Activated CD4-positive, CD25-positive, alpha-beta regulatory T cell treated with anti-CD3 and anti-CD28 coated beads, Interleukin-2, amount 50 U/mL, for 24 hours (primary cell): ENCODE results near the gene IPO4.

ENCODE experiments used
- ATAC-seq, 2 donors: fragments of 150-1000 bp; cut with Tn5 transposase; one replicate each; pipeline ENCODE4 v1.10.0; 2021; ENCODE audit warnings: mild to moderate bottlenecking in 1 of 2, moderate library complexity in 1 of 2

The IPO4 gene

DNA sequence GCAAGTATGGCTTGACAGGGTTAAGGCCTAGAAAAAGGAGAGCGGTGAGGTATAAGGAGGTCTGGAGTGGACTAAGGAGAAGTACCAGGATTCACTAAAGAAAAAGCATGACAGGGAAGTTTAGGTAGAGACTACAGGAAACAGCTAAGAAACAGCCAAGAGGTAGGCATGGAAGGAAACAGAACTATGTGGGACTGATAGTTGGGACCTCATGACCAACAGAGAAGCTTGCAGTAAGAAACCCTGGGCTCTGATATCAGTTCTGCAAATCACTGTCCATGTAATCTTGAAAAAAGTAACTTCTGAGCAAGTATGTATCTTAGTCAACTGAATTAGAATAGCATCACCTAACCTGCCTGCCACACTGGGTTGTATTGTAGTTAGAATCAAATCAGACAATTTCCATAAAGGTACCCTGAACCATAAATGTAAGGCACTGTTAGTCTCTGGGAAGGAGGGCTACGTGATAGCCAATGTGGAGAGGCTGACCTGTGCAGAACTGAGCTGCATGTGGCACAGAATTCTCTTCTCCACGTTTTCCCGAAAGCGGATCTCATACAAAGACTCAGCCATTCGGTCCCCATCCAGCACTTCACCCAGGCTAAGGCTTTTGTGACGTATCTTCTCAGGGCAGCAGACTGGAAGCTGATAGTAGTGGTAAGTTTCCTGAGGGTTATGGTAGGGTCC lies 5.7 kb upstream of the IPO4 start:
- no peak for ATAC-seq

DNA sequence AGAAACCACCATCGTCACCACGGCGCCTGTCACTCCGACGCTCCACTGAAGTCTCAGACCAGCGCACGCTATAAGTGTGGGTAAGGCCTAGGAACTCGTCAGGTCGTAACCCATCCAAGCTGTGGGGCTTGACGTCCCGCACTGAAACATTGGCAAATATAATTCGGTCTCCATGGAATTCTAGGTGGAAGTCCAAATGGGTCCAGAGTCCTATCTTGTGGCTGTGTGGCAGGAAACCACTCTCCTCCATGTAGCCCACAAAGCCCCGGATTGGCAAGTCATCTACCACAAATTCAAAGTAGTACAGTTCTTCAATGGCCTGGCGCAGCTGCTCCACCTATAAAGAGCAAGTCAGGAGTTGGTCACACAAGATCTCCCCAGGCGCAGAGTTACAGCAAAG lies 4.3 kb upstream of the IPO4 start:
- ATAC-seq = no peak

DNA sequence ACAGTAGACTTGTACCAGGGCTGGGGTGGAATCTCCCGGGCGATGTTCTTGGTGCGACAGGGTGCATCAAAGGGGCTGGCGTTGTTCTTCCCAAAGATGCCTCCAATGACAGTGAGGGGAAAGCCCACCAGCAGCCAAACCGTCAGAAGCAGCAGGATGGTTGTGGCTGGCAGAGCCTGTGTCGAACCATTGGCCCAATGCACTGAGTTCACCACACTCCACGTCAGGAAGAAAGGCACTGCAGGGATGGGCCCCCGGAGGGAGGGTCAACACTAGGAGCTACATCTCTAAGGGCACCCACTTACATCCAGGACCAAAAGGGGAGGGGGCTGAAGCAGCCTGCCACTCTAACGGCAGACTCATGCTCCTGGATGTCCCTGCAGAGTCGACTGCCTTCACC lies 1.8 kb upstream of the IPO4 start:
- no peak for ATAC-seq

DNA sequence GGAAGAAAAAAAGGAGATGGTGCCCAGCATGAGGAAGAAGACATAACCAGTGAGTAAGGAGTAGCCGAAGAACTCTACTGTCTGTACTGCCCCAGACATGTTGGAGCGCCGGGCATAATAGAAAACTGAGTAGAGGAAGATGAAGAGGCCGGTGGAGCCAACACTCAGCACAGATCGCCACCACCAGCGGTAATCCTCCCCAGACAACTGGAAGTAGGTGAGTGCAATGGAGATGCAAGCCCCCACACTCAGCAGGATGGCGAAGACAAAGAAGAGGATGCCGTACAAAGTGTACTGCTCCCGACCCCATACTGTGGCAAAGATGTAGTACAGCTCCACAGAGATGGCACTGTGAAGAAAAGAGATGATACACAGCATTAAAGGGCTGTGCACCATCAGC lies 844 bp upstream of the IPO4 start:
- ATAC-seq = no peak

DNA sequence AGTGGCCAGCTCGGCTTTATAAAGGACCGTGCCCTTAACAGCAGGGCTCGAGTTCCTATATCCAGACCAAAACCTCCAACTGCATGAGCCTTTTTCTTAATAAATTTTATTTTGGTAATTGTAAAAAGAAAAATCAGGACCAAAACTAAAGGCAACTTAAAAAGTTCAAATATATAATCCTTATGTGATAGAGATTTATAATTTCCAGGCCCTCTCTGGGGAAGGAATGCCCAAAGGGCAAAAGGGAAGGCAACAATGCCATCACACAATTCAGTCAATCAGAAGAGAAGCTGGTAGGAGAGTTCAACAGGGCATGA lies 401 bp upstream of the IPO4 start:
- no peak for ATAC-seq

DNA sequence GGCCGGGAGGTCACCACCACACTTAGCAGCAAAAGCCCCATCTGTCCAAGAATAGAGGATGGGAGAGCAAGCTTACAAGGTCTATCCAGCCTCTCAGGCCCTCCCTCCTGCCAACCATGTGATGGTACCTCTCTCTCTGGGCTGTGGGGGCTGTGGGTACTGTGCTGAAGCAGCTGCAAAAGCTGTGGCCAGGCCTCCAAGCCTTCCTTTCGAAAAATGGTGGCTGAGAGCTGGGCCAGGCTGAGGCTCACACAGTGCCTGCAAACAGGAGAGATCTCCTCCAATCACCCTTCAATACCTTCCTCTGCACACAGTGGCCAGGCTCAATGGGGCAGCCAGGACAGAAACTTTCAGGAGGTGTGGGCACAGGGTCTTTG lies 1.1 kb downstream of the IPO4 start:
- no peak for ATAC-seq

DNA sequence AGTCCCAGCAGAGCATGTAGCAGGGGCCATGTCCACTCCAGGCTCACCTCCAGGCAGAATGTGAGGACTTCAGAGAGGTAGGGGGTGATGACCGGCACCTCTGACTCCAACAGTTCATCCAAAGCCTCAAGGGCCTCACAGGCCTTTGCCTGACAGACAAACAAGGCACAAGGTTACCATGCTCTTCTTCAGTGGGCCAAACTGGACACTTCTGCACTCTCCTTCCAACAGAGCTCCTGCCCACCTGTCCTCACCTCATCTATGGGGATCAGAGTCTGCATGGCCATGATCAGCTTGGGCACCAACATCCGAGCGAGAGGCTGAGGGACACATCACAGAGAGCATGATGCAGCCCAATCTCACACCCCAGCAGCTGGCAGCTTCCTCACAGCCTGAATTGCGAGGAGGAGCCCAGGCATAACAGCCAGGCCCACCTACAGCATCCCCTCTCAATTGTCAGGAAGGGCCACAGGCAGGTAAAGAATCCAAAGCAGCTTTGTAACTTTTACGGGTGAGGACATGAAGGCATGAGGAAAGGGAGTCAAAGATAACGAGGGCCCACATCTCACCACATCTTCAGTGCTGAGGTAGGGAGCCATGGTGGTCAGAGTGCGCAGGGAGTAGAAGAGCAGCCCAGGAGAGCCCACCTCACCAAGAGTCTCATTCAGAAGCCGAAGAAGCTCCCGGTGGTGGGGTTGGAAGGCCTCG lies 1.6 kb downstream of the IPO4 start:
- no peak for ATAC-seq

DNA sequence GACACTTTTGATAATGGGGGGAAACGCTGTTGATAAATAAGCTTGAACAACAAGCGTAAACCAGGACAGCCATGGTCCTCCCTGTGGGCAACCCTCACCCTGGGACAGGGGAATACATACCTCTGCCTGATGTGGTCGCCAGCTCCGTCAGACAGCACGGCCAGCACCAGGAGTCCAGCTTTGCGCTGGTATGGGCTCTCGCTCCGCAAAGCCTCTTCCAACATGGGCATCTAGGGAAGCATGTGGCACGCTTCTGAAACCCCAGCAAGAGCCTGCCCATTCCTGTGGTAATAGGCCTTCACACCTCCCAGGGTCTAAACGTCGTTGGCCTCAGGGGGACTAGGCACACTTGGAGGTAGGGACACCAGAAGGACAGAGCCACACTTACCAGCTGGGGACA lies 2.9 kb downstream of the IPO4 start:
- no peak for ATAC-seq

DNA sequence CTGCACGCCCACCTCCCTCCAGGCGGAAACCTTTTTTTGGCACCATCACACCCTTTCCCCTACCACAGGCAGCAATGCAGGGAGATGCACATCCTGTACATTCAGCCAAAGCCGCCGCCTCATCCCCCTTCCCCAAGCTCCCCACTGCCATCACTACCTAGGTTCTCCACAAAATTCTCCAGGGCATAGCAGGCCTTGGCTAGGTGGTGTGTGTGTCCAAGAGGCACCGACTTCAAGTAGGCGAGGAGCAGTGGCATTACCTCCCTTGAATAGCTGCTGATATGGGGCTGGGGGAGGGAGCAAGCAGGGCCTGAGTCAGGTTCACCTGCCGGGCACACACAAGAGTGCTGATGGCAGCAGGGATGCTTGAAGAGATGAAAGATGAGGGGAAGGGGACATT lies 3.6 kb downstream of the IPO4 start:
- ATAC-seq = no peak

DNA sequence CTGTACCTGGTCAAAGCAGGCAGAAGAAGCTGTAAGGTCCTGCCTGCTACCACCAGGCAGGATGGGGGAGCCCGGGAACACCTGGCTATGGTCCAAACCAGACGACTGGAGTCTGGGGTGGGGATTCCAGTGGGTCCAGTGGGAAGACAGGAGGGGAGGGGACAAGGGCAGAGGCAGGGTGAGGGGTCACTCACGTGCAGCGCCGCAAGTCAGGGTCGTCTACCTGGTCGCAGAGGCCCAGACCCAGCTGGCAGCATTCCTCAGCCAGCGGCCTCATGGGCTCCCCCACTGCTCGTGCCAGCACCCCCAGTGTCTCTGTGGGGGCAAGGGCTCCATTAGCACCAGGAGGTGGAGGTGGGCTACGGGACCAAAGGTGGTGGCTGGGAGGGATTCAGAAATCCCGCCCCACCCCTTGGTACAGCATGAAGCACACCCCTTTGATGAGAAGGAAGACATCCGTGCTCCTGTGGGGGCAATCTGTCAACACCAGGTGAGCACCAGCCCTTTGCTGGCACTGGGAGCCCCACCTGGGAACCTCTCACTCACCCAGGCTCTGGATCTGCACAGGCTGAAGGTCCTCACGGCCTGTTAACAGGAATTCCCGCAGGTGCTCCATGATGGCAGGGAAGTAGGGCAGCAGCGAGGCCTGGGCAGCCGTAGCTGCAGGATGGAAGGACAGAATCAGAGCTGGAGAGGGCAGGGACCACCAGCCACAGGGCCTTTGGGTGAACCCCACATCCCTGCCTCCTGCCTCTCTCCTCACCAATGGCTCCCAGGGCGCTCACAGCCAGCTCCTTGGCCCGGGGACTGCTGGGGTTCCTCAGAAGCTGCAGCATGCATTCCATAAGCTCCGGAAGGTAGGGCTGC lies 4.3 kb downstream of the IPO4 start:
- no peak for ATAC-seq

DNA sequence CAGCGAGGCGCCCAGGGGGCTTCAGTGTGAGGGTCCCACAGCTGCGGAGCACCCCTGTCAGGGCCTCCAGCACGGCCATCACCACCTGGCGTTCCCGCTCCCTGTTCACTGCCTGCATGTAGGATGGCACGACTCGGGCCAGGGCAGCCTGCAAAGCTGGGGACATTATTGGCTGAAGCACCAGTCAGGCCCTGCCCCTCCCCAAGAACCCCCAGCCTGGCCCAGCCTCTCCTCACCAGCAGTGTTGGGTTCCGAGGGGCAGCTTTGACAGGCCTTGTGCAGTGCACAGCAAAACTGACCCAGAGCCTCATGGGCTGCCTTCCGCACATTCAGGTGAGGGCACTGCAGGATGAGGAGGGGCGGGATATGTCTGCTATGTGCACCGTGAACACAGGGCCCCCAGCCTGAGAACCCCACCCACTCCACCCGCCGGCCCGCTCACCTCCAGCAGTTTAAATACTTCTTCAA lies 5.6 kb downstream of the IPO4 start:
- ATAC-seq = no peak

DNA sequence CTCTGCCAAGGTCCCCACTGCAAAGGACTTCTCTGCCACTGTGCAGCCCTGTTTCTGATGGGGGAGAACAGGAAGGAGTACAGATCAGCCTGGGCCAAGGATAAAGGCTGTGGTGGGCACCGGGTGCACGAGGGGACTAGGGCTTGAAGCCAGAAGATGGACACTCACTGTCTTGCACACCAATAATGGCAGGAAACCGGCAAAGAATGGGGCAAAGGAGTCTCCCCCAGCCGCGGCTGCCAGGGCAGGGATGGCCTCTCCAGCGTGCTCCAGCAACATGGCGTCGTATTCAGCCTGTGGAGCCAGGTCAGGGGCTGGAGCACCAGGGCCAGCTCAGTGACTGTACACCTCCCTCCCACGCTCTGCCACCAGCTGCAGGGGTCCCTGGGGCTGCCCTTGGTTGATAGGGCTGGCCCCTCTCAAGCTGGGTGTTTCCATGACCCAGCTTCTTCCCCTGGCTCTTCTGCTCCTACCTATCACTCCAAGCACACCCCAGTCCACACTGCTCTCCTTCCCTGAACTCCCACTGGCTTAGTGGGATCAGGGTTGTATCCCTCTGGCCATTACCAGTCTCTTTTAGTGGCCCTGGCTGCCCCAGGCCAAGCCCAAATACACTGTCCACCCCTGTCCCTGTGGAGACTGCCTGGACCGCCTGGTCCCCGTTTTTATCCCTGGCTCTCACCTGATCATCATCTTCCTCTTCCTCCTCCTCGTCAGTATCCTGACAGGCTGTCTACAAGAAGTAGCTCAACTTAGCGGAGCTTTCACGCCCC lies 6.3 kb downstream of the IPO4 start:
- no peak for ATAC-seq

DNA sequence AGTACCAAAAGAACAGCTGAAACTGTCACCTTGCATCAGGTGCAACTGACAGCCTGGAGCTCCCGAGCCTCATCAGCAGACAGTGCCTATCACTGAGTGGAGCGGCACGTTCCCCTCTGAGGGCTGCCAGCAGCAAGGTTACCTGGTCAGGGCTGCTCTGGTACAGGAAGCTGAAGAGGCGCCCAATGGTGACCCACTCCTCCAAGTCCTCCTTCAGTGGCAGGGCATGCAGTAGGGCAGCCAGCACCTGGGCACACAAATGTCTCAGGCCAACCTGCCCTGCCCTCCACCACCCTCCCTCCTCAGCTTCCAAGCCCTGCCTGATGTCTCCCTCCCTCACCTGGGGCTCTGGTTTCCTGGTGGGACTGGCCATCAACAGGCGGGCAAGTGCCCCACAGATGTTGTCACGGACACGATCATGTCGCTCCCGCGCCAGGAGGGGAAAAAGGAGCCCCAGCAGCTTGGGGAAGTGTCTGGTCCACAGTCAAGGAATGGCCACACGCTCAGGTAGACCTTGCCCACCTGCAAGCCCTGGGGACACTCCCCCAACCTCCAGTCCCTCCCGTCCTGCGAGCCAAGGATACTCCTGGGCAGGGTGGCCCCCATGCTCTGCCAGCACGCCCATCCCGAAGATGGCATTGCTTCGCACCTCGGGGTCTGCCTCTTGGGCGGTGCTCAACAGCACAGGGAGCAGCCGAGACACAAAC lies 7.1 kb downstream of the IPO4 start:
- no peak for ATAC-seq

DNA sequence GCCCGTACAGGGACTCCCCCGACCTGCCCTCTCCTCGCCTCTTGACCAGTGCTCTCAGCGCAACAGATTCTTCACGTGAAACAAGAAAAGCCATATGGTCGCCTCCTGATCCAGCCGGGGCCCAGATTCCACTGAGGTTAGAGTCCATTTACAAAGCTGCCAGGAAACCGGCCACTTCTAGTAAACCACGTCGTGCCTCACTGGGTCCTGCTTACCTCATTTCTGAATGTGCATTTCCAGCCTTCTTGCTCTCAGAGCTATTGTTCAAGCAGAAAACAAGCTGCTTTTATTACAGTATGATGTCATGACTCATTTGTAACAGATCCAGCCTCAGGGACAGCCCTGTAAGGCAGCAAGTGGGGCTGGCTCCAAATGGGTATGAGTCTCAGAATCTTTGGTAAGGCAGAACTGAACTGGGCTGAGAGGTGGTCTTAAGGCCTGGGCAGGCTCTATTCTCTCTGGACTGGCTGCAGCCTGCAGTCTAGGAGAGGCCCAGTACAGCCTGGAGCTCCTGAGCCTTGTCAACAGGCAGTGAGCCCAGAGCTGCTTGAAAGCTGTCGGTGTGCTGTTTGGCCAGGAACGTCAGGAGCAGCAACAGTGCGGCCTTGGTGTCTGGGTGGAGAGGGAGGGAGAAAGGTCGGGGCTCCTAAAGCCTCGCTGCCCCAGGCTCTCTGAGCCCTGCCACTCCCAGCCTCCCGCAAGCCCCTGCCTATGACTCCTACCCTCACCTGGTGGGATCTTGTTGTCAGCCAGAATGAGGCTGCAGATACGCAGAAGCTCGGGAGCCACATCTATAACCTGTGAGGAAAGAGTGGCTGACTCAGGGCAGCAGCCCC lies 8.4 kb downstream of the IPO4 start:
- peak in 1 of 2 donors; percentile 6 for ATAC-seq

DNA sequence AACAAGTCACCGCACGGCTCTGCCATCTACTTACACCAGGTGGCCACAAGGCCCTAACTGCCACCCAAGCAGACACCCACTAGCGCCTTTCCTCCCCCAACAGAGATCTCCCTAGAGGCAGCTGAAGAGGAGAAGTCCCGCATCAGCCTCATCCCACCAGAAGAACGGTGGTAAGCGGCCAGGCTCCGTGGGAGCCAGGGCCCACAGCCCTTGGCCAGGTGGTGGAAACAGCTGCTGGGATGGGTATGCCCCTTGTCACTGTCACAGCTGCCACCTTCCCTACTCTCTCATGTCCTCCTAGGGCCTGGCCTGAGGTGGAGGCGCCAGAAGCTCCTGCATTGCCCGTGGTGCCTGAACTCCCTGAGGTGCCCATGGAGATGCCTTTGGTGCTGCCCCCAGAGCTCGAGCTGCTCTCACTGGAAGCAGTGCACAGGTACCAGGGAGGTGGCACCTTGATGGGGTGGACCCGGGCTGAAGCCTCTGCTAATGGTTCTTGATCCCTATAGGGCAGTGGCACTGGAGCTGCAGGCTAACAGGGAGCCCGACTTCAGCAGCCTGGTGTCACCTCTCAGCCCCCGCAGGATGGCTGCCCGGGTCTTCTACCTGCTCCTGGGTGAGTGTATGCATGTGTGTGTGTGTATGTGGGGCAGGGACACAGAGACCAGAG lies 9.2 kb downstream of the IPO4 start:
- ATAC-seq = no peak

DNA sequence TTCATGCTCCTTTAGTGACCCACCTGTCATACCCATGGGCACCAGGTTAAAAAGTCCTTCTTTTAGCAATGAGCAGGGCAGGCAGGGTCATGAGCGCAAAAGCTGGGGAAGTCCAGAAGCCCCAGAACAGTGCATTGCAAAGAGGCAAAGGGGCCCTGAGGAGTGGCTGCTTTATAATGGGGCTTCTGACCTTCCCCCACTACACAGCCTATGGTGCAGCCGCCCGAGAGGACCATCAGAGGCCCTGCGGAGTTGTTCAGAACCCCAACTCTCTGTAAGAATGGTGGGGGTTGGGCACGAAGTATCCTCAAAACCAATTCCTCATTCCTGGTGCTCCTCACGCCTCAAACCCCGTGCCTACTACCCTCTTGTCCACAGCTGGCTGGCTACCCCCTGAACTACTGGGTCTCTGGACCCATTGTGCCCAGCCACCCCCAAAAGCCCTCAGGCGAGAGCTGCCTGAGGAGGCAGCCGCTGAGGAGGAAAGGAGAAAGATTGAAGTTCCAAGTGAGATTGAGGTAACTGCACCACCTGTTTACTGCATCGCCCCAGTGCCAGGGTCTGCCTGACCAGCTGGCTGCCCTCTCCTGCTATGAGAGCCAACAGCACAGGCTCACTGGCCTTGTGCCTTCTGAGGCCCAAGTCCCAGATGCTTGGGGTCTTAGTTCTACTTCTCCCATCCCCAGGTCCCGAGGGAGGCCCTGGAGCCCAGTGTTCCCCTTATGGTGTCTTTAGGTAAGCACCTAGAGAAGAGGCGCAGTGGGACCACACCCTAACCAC lies 10.0 kb downstream of the IPO4 start:
- no peak for ATAC-seq

DNA sequence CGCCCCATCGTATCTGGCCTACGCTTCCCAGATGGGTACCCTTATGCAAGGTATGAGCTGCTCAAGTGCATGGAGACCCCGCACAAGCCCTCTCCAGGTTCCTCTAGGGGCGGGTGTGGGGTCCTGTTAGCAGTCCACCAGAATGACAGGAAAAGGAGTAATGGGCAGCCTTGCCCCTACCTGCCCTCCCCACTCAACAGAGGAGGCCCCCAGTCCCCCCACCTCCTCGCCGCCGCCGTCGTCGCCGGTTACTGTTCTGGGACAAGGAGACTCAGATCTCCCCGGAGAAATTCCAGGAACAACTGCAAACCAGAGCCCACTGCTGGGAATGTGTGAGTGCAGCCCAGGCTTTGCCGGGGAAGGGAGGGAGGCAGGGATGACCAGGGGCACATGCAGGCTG lies 10.7 kb downstream of the IPO4 start:
- no peak for ATAC-seq

DNA sequence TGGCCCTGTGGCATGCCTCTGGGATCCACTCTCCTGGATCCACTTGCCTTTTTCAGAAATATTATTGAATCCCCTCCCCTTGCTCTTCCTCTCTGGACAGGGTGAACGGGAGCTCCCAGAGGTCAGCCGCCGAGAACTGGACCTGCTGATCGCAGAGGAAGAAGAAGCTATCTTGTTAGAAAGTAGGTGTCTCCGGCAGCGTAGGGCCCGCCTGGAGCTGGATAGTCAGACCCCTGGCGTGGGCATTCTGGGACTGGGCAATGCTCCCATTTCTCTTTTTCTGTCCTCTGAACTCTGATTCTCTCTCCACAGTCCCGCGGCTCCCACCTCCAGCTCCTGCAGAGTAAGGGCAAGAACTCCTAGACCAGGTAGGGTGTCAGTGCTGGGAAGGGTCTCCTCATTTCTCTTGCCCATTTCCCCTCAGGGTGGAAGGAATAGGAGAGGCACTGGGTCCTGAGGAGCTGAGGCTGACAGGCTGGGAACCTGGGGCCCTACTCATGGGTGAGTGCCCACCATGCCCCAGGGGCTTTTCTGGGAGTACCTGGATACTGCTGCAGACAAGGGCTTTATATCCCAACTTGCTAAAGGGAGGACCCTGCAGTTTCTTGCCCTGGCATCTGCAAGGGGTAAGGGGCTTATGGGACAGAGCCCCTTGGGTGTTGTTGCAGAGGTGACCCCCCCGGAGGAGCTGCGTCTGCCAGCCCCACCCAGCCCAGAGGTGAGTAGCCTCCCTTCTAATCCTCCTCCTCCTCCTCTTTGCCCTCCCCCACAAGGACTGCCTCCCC lies 11.4 kb downstream of the IPO4 start:
- no peak for ATAC-seq

DNA sequence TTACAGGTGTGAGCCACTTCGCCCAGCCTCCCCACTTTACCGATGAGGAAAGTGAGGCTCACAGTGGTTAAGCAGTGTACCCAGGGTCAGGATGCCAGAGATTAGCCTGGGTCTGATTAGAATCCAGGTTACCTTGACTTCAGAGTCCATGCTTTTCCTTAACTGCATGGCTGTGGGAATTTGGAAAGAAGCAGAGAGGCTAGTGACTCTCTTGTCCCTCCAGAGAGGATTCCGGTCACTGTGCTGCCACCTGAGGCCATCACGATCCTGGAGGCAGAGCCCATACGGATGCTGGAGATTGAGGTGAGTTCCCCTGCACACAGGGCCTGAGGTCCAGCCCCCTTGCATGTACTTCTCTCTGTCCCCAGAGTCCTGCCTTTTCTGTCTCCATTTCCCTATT lies 12.0 kb downstream of the IPO4 start:
- ATAC-seq = no peak
